Subcutaneous abdominal adipose tissue (tissue), 5 donors: ENCODE data around the gene DNAJC28.
A peak's percentile ranks its signal among the peaks of the same experiment; 100 is the strongest.
"Not testable (repeated sequence)": the region's sequence is repeated elsewhere in the genome, so short reads cannot be mapped to it uniquely, and the experiment has no call there.

Source experiments
- H3K27ac ChIP-seq: one replicate; pipeline ENCODE4 v1.7.0; 2013; ENCODE audit warnings: low read depth, mild to moderate bottlenecking, inconsistent platforms, low read length, moderate library complexity
- H3K27me3 ChIP-seq, 5 donors: one replicate each; pipeline ENCODE4 v1.7.0; 2013; ENCODE audit warnings: low read length in 5 of 5, inconsistent platforms in 1 of 5; ENCODE audit not compliant: control insufficient read depth in 5 of 5, insufficient read depth in 4 of 5
- H3K36me3 ChIP-seq, 5 donors: one replicate each; pipeline ENCODE4 v1.7.0; 2013; ENCODE audit warnings: low read length in 5 of 5; ENCODE audit not compliant: control insufficient read depth in 5 of 5, insufficient read depth in 5 of 5
- H3K4me1 ChIP-seq, 5 donors: one replicate each; pipeline ENCODE4 v1.7.0; 2013; ENCODE audit warnings: low read length in 5 of 5, mild to moderate bottlenecking in 3 of 5, moderate library complexity in 1 of 5; ENCODE audit not compliant: control insufficient read depth in 5 of 5, insufficient read depth in 5 of 5
- H3K4me3 ChIP-seq, 5 donors: one replicate each; pipeline ENCODE4 v1.7.0; 2013; ENCODE audit warnings: low read length in 5 of 5, low read depth in 1 of 5
- H3K9ac ChIP-seq, 5 donors: one replicate each; pipeline ENCODE4 v1.7.0; 2013; ENCODE audit warnings: low read length in 5 of 5, mild to moderate bottlenecking in 4 of 5, moderate library complexity in 3 of 5
- H3K9me3 ChIP-seq, 5 donors: one replicate each; pipeline ENCODE4 v1.7.0; 2013; ENCODE audit warnings: low read length in 5 of 5; ENCODE audit not compliant: control insufficient read depth in 5 of 5
- donor health status: healthy.
- donor health status: healthy.
- donor health status: healthy.
- donor health status: healthy.
- donor health status: healthy.

Gene DNAJC28

DNA sequence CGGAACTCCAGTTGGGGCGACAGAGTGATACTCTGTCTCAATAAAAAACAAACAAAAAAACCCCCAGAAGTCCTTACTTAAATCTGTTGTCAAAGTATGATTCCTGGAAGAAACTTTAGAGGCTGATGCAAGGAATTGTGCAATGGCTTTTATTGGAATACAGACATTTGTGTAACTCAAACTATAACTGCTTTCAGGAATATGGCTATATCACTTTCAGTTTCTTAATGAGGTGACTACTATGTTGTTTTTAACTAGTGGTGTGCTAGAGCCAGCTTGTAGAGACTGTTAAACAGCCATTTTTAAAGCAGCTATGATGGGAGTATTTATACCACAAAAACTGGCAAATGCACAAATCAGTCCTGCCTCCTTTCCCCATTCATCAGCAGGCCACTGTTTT is 22.7 kb upstream of the DNAJC28 start:
- Histone ChIP-seq H3K4me1 (peaks cover 0 to 8% (median 4%) of the 10 kb centered on the region in 5 donors), H3K4me3 (no peak overlapping the region), H3K27ac (peak overlapping the region; percentile 50), H3K9ac (peak overlapping the region in 1 of 5 donors; percentile 70), H3K9me3 (no peaks in the 10 kb centered on the region), H3K27me3 (no peaks in the 10 kb centered on the region), H3K36me3 (peaks cover 22 to 81% (median 57%) of the 10 kb centered on the region in 5 donors)

DNA sequence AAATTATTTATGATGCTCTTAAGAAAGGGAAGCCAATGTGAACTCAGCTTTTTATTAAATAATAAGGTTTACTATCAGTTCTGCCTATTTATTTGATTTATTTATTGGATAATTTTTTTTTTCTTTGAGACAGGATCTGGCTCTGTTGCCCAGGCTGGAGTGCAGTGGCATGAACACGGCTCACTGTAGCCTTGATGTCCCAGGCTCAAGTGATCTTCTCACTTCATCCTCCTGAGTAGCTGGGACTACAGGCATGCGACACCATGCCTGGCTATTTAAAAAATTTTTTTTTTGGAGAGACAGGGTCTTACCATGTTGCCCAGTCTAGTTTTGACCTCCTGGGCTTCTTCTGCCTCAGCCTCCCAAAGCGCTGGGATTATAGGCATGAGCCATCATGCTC is 21.0 kb upstream of the DNAJC28 start:
- Histone ChIP-seq H3K9me3 (no peaks in the 10 kb centered on the region), H3K4me1 (peaks cover 0 to 8% (median 4%) of the 10 kb centered on the region in 5 donors), H3K4me3 (no peak overlapping the region), H3K36me3 (peaks cover 16 to 79% (median 56%) of the 10 kb centered on the region in 5 donors), H3K27me3 (no peaks in the 10 kb centered on the region), H3K27ac (no peak overlapping the region), H3K9ac (no peak overlapping the region)

DNA sequence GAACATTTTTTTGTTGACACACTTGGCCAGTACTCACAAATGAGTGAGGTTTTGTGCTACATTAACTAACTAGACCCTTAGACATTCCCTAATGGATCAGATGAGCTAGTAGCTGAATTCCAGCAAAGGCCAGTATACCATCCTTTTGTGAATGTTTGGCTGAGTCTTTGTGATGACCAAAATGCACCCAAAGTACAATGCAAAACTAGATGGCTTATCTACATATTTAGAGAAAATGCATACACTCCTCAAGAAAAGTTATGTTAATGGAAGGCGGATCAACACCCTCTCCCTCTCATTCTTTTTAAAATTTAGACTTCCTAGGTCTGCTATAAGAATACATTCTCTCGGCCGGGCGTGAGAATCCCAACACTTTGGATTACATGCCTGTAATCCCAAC is 20.1 kb upstream of the DNAJC28 start:
- Histone ChIP-seq H3K4me3 (no peak overlapping the region), H3K4me1 (peaks cover 0 to 8% (median 4%) of the 10 kb centered on the region in 5 donors), H3K36me3 (peaks cover 12 to 72% (median 48%) of the 10 kb centered on the region in 5 donors), H3K9me3 (no peaks in the 10 kb centered on the region), H3K27ac (no peak overlapping the region), H3K9ac (no peak overlapping the region), H3K27me3 (no peaks in the 10 kb centered on the region)

GRCh38 chr21:33510826-33511225 is 19.3 kb upstream of the DNAJC28 start:
- H3K36me3 ChIP-seq = peaks cover 7 to 67% (median 42%) of the 10 kb centered on the region in 5 donors
- no peaks in the 10 kb centered on the region for H3K27me3 ChIP-seq
- no peak overlapping the region for H3K4me3 ChIP-seq
- H3K9ac ChIP-seq = no peak overlapping the region
- H3K4me1 ChIP-seq = peaks cover 0 to 8% (median 4%) of the 10 kb centered on the region in 5 donors
- no peak overlapping the region for H3K27ac ChIP-seq
- no peaks in the 10 kb centered on the region for H3K9me3 ChIP-seq

DNA sequence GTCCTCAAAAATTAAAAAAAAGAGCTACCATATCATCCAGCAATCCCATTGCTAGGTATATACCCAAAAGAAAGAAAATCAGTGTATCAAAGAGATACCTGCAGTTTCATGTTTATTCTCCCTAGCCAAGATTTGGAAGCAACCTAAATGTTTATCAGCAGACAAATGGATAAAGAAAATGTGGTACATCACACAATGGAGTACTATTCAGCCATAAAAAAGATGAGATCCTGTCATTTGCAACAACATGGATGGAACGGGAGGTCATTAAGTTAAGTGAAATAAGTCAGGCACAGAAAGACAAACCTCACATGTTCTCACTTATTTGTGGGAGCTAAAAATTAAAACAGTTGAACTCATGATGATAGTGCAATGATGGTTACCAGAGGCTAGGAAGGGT is 15.5 kb upstream of the DNAJC28 start:
- H3K9me3 ChIP-seq, H3K9ac ChIP-seq, H3K4me1 ChIP-seq, H3K27me3 ChIP-seq, H3K4me3 ChIP-seq, H3K27ac ChIP-seq: not testable (repeated sequence)
- peaks cover 16 to 62% (median 35%) of the 10 kb centered on the region in 5 donors for H3K36me3 ChIP-seq

- no peak overlapping the region for H3K27ac ChIP-seq
- no peak overlapping the region for H3K4me3 ChIP-seq
- H3K9ac ChIP-seq = no peak overlapping the region
- H3K27me3 ChIP-seq = no peaks in the 10 kb centered on the region
- H3K9me3 ChIP-seq = no peaks in the 10 kb centered on the region
- H3K36me3 ChIP-seq = peaks cover 16 to 51% (median 25%) of the 10 kb centered on the region in 5 donors
- peaks cover 0 to 7% (median 2%) of the 10 kb centered on the region in 5 donors for H3K4me1 ChIP-seq
Measured at GRCh38 chr21:33505833-33506232, 14.3 kb upstream of the DNAJC28 start.

DNA sequence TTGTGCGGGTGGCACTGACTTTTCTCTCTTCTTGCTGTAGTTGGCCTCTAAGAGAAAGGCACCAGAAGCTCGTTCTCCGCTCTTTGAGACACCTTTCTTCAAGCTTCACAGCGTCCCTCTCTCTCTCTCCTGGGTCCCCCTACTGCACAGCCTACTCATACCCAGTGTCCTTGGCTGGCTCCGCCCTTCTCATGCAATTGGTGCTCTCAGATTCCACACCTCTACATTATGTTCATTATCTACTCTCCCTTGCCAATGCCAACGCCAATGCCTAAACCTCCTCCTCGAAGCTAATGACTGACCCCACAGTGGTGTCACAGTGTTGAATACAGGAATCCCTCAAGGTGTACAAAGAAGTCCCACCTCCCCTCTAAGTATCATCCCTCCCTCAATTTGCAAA is 4.8 kb upstream of the DNAJC28 start:
- peaks cover 0 to 8% (median 6%) of the 10 kb centered on the region in 5 donors for H3K4me1 ChIP-seq
- H3K9ac ChIP-seq = no peak overlapping the region
- no peaks in the 10 kb centered on the region for H3K36me3 ChIP-seq
- no peak overlapping the region for H3K4me3 ChIP-seq
- no peak overlapping the region for H3K27ac ChIP-seq
- H3K9me3 ChIP-seq = no peaks in the 10 kb centered on the region
- H3K27me3 ChIP-seq = no peaks in the 10 kb centered on the region

DNA sequence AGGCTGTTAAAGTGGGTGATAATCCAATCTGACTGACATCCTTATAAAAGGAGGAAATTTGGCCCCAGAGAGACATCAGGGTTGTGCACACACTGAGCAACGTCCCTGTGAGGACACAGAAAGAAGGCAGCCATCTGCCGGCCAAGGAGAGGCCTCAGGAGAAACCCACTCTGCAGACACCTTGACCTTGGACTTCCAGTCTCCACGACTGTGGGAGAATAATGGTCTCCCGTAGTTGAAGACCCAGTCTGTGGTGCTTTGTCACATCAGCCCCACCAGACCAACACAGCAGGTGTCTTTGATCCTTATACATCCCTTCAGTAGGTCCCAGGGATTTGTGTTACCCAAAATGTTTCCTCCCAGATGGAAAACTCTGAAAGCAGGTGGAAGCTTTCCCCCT is 4.2 kb upstream of the DNAJC28 start:
- no peaks in the 10 kb centered on the region for H3K9me3 ChIP-seq
- H3K27me3 ChIP-seq = no peaks in the 10 kb centered on the region
- no peaks in the 10 kb centered on the region for H3K36me3 ChIP-seq
- H3K4me3 ChIP-seq = no peak overlapping the region
- peaks cover 0 to 13% (median 11%) of the 10 kb centered on the region in 5 donors for H3K4me1 ChIP-seq
- no peak overlapping the region for H3K9ac ChIP-seq
- no peak overlapping the region for H3K27ac ChIP-seq

DNA sequence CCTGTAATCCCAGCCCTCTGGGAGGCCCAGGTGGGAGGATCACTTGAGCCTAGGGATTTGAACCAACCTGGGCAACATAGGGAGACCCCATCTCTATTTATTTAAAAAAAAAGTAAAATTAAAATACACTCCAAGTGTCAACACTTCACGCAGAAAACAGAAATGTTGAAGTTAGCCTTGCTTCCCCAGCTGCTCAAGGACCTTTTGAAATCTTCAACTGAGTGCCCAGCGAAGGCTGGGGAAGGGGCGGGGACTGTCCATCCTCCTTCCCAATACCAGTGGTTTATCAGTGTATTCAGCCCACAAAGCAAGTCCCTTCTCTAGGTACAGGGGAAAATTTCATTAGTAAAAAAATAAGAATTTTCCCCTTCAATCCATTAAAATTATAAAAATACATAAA is 2.2 kb upstream of the DNAJC28 start:
- H3K27ac ChIP-seq = no peak overlapping the region
- H3K27me3 ChIP-seq = no peaks in the 10 kb centered on the region
- no peak overlapping the region for H3K9ac ChIP-seq
- H3K9me3 ChIP-seq = no peaks in the 10 kb centered on the region
- H3K4me3 ChIP-seq = no peak overlapping the region
- H3K36me3 ChIP-seq = no peaks in the 10 kb centered on the region
- H3K4me1 ChIP-seq = peaks cover 0 to 15% (median 13%) of the 10 kb centered on the region in 5 donors

- Histone ChIP-seq H3K36me3 (no peaks in the 10 kb centered on the region), H3K4me3 (no peak overlapping the region), H3K27me3 (no peaks in the 10 kb centered on the region), H3K27ac (no peak overlapping the region), H3K4me1 (peaks cover 0 to 15% (median 13%) of the 10 kb centered on the region in 5 donors), H3K9ac (no peak overlapping the region), H3K9me3 (no peaks in the 10 kb centered on the region)
Measured at GRCh38 chr21:33492571-33492970, 1.1 kb upstream of the DNAJC28 start.

DNA sequence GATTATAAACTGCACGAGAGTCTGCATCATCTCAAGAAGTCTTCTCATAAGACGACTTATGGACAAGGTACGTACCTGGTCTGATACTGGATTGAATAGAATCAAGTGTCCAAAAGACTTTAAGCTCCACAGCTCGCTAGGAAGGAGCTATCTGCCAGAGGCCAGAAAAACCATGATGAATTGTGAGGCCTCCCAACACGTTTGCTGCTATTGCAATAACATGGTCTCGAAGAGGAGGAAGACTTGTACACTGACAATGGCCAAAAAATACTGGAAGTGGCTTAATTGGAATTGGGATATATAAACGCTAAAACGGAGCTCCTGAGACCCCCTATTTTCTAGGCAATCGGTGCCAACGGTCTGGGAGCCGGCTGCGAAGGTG is 534 bp downstream of the DNAJC28 start:
- H3K27me3 ChIP-seq = no peaks in the 10 kb centered on the region
- H3K36me3 ChIP-seq = no peaks in the 10 kb centered on the region
- peak overlapping the region in 4 of 5 donors; percentile 68 to 83 (median 78) for H3K9ac ChIP-seq
- peaks cover 0 to 15% (median 13%) of the 10 kb centered on the region in 5 donors for H3K4me1 ChIP-seq
- peak overlapping the region; percentile 74 for H3K27ac ChIP-seq
- H3K4me3 ChIP-seq = peak overlapping the region; percentile 92 to 96 (median 94)
- no peaks in the 10 kb centered on the region for H3K9me3 ChIP-seq
